GM18861 (cell line): ENCODE measurements around the gene FRMD5.
"Not testable (repeated sequence)": the region's sequence is repeated elsewhere in the genome, so short reads cannot be mapped to it uniquely, and the experiment has no call there.

Experiments
- ATAC-seq: cut with Tn5 transposase; IDR thresholded peaks from one replicate; pipeline ENCODE4 v1.9.1; 2021; ENCODE audit not compliant: unreplicated experiment

FRMD5 gene

DNA sequence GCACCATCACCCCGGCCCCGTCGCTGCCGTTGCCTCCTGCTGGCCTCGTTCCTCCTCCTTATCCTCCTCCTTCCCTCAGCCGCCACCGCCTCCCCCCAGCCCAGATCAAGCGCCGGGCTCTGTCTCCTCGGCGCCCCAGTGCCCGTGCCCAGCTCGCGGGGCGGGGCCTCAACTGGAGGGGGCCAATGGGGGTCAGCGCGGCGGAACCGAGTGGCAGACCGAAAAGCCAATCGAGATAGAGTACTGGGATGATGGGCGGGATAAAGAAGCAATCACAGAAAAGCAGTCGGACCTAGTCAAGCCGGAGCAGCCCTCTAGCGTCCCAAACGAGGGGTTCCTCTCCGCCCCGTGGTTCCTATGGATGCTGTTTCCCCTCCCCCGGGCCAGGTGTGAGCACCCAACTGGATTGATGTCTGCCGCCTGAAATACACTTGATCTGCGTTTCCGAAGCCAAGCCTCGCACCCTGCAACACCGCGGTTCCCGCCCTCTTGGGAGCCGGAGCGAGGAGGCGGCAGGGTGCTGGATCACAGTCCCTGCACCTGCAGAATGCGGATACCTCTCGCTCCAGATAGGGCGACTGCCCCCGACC lies at the start of gene FRMD5:
FRMD5 (minus strand) TSS at position 121 of the 590 bp plus-strand sequence.
- peak; percentile 86 for ATAC-seq

DNA sequence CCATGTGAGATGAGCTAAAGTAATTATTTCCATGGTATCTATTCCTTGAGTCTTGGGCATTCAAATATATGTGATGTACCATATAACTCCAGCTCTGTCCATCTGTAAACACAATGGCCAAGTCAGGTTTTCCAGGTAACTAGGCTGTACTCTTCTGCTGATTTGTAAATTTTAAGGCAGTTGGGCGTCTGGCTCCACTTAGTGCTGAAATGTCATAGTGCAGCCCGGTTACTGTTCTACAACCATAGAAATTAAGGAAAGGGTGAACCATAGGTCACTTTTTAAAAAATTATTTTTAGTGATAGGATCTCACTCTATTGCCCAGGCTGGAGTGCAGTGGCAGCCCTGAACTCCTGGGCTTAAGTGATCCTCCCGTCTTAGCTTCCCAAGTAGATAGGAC lies 48.8 kb upstream of the FRMD5 start:
- no peak for ATAC-seq

DNA sequence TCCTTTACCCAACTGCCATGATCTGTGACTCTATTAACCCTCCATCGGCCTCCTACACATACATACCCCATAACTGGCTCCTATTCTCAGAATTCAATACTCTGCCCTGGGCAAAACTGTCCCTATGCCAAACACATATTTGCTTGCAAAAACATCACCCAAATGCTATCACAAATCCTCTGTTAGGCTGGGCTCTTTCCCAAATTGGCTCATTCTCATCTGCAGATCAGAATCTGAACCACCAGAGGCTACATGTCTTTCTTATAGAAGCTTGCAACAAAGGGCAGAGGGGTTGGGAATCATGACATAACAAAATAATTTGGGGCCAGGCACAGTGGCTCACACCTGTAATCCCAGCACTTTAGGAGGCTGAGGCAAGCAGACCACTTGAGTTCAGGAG lies 48.1 kb upstream of the FRMD5 start:
- ATAC-seq, result no peak

DNA sequence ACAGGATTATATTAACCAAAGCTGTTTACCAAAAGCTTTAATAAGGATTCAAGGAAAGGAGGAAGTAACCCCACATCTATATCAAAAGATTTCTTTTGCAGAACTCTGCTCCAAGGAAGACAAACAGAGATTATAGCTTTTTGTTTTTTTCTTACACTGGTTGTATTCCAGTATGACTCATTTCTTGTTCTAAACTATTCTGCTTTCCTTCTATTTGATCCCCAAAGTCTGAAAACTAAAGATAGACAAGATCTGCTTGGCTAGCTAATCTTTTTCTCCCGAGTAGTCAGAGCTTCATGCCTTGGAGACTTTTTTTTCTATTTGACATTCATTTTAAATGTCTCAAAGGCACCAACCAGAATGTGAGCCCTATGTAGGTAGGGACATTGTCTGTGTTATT lies 36.8 kb upstream of the FRMD5 start:
- ATAC-seq, result no peak

DNA sequence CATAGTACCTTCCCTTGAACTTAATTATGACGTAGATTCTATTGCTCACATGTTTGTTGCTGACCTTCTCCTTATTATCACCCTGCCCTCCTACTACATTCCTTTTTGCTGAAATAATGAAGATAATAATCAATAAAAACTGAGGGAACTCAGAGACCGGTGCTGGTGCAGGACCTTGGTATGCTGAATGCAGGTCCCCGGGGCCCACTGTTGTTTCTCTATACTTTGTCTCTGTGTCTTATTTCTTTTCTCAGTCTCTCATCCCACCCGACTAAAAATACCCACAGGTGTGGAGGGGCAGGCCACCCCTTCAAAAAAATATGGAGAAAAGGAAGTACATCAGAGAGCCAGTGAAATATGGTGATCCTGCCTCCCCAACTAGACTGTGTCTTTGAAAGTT lies 34.2 kb upstream of the FRMD5 start:
- ATAC-seq, result not testable (repeated sequence)

DNA sequence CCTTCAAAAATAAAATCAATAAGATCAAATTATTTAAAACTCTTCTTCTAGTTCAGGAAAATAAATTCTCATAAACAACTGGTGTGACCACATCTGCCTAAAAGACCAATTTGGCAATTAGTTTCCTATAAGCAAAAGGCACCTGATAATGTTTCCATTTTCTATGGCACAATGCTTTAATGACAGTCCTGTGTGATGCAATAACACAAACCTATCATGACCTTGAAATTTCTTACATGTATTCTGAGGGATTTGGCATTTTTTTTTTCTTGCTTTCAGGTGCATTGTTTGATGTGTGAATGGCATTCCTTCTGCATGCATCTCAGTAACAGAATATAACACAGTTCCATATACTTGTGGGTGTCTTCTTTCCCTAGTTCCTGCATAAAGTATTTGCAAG lies 32.5 kb upstream of the FRMD5 start:
- no peak for ATAC-seq

DNA sequence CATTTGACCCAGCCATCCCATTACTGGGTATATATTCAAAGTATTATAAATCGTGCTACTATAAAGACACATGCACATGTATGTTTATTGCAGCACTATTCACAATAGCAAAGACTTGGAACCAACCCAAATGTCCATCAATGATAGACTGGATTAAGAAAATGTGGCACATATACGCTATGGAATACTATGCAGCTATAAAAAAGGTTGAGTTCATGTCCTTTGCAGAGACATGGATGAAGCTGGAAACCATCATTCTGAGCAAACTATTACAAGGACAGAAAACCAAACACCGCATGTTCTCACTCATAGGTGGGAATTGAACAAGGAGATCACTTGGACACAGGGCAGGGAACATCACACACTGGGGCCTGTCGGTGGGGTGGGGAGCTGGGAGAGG lies 31.9 kb upstream of the FRMD5 start:
- not testable (repeated sequence) for ATAC-seq

DNA sequence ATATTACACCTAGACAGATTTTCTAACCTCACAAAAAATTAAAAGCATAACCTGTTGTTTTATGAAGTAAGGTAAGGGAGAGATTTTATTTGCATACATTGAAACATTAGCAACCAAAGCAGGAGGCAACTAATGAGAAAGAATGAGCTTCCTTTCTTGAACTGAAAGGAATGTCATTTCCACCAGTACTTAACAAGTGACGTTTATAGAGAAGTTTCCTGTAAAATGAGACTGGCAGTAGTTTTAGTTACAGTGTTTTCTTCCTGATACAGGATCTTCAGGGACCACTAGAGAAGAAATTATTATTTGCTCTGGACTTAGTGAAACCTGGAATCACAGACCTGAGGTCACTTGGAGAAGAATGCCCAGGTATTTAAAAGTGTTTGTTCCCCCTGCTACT lies 27.4 kb upstream of the FRMD5 start:
- ATAC-seq, result no peak

DNA sequence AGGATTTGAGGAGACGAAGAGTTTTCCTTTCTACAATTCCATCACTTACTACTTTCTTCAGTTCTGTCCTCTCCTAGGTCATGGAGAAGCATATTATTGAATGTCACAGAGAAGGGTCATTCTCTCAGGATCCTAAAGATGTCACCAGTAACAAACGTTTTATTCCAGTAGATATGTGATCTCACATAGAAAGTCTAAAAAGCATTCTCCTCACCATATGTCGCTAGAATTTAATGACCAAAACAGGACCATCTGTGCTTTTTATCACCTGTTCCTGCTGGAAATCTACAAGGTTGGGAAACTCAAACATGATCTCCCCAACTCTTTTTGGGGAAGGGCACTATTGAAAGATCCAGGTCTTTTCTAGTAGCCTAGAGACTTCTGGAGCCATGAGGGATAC lies 24.0 kb upstream of the FRMD5 start:
- ATAC-seq, result no peak

DNA sequence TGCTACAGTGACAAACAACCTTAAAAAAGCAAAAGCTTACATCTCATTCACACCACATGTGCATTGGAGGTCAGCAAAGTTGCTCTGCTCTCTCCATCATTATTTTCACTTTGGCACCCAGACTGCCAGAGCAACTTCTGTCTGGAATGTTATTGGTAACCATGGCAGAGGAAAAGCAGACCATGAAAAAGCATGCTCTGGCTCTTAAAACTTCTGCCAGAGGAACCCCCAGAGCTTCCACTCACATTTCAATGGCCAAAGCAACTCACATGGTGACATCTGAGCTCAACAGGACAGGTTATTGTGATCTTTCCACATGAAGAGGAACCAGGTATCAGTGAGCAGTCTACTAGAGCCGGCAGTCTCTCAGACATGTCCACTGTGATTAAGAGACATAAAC lies 21.9 kb upstream of the FRMD5 start:
- ATAC-seq, result no peak

DNA sequence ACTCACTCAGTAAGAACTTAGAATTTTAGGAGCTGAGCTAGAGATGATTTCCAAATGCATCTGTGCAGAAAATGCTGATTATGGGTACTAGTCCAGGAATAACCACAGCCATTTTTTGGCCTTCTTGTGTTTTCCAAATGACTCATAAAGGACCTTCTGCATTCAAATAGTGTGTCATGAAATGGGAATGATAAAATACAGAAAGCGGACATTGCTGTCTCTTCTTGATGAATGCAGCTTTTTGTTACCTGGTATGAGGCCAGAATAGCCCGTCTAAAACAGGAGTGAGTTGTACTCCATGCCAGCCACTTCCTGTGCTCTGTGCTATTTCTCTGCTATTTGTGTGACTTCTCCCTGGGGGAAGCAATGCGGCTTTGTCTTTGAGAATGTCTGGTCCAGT lies 20.5 kb upstream of the FRMD5 start:
- ATAC-seq, result no peak

DNA sequence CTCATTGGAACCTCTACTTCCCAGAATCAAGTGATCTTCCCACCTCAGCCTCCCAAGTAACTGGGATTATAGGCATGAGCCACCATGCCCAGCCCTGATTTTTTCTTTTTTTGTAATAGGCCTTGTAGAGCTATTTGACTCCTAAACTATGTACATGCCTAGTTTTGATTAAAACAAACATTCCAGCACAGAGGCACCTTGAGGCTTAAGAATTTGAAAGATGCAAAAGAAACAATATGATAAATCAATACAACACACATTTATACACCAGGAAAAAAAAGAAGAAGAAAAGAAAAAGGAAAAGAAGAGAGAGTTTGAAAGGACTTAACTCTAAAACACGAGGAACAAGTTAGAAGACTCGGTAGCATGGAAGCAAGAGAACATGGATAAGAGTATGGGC lies 13.9 kb upstream of the FRMD5 start:
- ATAC-seq, result no peak

DNA sequence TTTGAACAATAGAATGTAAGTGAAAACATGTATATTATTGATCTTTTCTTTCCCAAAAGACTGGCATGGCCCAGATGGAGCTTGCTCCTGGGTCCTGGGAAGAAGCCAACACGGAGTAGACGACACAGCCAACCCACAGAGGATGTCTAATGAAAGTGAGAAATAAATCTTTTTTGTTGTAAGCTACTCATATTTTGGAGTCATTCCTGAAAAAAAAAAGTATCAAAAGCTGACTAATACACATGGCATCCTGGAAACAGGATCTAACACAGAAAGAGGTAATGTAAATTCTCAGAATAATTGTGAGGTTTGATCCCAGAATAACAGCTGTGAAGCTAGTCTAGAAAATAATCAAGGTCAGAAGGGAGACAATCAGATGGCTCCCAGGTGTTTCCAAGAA lies 12.6 kb upstream of the FRMD5 start:
- ATAC-seq, result no peak

DNA sequence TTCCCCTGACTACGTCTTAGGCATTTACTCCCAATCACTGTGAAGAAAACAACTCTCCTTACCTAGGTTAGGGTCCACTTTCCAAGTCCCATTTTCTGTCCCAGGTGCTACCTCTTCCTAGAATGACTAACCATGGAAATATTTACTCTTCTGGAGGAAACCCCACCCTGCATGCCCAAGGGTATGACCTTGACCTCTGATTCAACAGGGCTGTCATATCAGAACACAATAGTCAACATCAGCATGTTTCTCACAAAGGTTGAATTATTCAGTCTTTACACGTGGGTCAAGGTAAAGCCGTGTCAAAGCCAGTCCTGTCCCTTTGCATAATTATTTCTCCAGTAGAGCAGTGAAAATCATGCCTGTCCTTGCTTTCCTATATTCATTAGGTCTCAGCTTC lies 4.3 kb upstream of the FRMD5 start:
- ATAC-seq, result no peak

DNA sequence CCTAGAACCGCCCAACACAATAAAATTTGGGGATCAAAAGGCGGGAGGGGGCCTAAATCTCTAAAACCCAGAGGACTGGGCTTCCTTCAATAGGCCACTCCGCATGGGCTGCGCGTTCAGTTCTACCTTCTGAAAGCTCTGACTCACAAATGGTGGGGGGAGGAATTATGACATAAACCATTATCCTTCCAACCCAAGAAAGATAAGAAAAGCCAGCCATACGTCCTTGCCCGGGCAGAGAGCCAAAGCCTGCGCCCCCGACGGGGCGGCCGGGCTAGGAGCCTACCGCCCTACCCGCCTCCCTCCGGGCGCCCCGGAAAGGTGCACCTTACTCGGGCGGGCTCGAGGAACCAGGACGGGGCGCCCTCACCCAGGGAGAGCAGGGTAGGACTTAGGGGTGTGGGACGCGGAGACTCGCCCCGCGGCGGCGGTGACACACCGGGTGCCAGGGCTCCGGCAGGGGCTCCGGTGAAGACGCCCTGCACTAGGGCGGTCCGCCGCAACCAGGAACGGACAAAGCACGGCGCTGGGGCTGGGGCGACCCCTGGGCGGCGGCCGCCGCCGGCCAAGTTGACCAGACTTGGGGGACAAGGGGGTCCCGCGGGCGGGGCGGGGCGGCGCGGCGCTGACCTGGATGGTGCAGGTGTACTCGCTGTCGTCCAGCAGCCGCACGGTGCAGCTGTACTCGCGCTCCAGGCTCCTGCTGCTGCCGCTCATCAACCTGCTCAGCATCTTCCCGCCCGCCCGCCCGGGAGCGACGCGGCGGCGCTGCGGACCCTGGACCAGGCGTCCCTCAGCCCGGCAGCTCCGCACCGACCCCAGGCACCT lies 534 bp downstream of the FRMD5 start:
- ATAC-seq, result peak; percentile 31

DNA sequence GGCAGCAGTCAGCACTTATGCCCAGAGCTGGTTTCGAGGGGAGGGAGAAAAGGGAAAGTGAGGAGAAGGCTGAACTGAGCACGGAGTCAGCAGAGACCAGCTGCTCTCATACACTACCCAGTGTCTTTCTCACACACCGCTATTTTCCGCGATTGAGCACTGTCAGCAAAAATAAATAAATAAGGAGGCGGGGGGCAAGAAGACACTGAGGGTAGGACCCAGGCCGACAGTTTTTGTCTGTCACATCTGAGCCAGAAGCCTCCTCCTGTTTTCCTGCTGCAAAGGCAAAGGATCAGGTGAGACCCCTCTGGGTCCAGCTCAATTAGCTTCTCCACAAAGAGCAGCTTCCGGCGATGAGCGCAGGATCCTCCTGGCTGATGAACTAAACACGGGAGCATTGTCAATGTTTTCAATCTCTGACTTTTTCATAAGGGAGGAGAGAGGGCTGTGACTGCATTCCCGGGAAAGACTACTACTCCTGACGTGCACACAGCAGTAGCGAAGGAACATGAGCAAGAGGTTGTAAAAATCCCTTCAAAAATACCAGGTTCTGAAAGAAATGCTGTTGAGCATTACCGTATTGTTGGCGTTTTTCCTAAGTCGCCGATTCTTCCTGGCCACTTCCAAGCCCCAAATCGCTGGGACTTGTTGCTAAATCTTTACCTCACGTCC lies 1.3 kb downstream of the FRMD5 start:
- no peak for ATAC-seq

DNA sequence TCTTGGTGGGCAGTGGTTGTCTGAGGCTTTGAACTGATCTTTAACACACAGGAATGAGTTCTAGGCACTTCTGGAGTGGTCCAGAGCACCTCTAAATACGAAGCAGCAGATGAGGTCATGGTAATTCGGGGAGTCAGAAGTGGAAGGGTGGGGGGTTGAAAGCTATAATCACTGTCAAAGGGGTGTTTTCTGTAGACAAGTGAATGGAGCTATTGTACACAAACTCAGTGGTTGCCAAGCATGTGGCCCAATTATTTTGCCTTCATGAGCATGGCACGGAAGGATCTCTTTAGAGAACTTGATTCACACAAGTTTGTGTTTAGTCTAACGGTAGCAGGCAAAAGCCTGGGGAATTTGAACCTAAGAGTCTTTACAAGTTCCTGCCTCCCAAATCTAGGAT lies 6.3 kb downstream of the FRMD5 start:
- no peak for ATAC-seq

DNA sequence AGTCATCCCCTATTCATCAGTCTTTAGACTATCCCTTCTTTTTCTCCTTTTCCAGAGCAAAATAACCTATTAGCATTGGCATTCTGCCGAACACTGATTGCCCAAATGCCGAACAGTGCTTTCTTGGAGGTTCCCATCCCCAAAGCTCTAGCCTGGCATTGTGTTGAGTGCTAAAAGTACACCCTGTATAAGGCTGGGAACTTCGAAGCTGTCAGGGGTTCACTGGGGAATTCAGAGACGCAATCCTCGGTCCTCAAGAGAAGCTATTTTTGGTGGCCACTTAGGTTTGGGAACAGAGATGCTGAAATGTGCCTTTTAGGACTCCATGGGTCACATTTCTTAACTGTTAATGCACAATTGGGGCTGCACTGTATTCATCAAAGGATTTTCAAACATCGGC lies 8.4 kb downstream of the FRMD5 start:
- ATAC-seq, result no peak

DNA sequence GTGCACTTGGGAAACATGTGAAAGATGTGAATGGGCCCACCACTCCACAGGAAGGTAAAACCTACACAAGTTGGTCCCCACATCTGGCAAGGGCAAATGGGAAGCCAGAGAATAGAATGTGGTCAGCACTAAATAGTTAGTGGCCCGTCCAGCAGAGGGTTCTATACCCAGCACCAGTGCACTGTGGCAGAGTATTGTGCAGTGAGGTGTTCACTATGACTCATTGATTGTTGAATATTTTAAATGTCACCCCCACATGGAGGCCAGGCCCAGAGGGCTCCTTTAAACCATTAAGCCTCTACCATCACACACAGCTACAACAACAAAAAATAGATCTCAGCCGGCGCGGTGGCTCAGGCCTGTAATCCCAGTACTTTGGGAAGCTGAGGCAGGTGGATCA lies 11.7 kb downstream of the FRMD5 start:
- no peak for ATAC-seq

DNA sequence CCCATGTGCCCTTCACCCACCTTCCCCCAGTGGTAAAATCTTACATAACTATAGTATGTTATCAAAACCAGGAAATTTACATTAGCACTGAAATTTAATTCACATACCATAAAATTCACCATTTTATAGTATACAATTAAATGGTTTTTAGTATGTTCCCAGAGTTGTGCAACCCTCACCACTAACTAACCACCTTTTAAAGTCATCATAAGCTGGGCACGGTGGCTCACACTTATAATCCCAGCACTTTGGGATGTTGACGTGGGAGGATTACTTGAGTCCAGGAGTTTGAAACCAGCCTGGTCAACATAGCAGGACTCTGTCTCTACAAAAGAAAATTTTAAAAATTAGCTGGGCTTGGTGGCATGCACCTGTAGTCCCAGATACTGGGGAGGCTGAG lies 13.7 kb downstream of the FRMD5 start:
- no peak for ATAC-seq

DNA sequence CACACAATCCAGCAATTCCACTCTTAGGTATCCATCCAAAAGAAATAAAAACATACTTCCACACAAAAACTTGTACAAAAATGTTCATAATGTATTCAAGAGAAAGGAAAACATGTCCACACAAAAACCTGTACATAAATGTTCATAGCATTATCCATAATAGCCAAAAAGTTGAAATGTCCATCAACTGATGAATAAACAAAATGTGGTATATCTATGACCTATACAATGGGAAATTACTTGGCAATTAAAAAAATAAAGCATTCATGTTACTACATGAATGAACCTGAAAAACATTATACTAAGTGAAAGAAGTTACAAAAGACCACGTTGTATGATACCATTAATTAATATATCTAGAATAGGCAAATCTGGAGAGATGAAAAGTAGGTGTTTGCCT lies 17.9 kb downstream of the FRMD5 start:
- ATAC-seq, result no peak

DNA sequence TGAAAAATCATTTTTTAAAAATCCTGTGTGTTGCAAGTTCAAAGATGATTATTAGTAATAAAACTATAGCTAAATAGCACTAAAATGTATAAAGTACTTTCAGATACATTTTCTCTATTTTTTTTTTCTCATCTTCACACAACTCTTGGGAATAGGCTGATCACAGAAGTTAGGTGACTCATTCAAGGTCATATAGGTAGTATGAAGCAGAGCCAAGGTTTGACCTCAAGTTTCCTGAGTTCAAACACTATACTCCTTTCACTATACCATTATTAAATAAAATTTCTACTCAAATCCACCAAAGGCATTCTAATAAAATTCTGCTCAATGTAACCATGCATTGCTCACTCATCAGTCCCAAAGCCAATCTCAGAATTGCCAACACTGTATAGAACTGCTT lies 21.3 kb downstream of the FRMD5 start:
- ATAC-seq, result no peak
